Activated naive CD4-positive, alpha-beta T cell treated with anti-CD3 and anti-CD28 coated beads, Interleukin-2, amount 50 U/mL, for 24 hours (primary cell): ENCODE measurements around the gene CACNA2D3.

ENCODE experiments used
- H3K27ac Mint-ChIP-seq: one replicate; pipeline ENCODE4 v1.8.0; 2021; ENCODE audit warnings: mild to moderate bottlenecking, mixed read lengths
- H3K27me3 Mint-ChIP-seq: one replicate; pipeline ENCODE4 v1.8.0; 2021; ENCODE audit warnings: mixed read lengths
- H3K36me3 Mint-ChIP-seq: one replicate; pipeline ENCODE4 v1.8.0; 2021; ENCODE audit warnings: mixed read lengths
- H3K4me1 Mint-ChIP-seq: one replicate; pipeline ENCODE4 v1.8.0; 2021; ENCODE audit warnings: mixed read lengths
- H3K4me3 Mint-ChIP-seq: one replicate; pipeline ENCODE4 v1.8.0; 2021; ENCODE audit warnings: mild to moderate bottlenecking, mixed read lengths
- H3K9me3 Mint-ChIP-seq: one replicate; pipeline ENCODE4 v1.8.0; 2021; ENCODE audit warnings: mixed read lengths

The CACNA2D3 gene

DNA sequence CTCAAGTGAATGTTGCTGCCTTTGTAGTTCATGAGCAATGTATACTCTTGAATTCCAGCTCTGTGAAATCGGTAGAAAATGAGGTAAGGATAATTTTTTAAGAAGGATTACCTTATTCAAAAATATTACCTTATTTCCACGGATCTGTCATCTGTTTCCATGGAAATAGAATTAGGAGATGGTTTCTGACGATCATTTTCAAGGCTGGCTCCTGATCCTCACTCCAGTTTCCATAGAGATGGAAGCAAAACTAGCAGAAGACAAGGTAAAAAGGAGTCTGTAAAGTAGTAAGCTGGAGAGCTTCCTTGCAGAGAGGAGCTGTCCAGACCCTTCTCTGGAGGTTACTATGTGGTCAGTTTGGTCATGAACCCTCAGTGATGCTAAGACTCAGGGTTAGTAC is 55.5 kb downstream of the CACNA2D3 start:
- Mint-ChIP-seq H3K4me1 (no peaks in the 10 kb centered on the region), H3K27me3 (peaks cover 1% of the 10 kb centered on the region), H3K9me3 (peaks cover 4% of the 10 kb centered on the region), H3K36me3 (no peaks in the 10 kb centered on the region), H3K27ac (no peak overlapping the region), H3K4me3 (no peak overlapping the region)

- Mint-ChIP-seq H3K9me3 (peaks cover 4% of the 10 kb centered on the region), H3K27ac (no peak overlapping the region), H3K4me3 (no peak overlapping the region), H3K4me1 (no peaks in the 10 kb centered on the region), H3K27me3 (peaks cover 1% of the 10 kb centered on the region), H3K36me3 (no peaks in the 10 kb centered on the region)
These were observed 56.0 kb downstream of the CACNA2D3 start for GRCh38 chr3:54178376-54178775.

GRCh38 chr3:54180921-54181320 is 58.6 kb downstream of the CACNA2D3 start:
- H3K4me1 Mint-ChIP-seq: no peaks in the 10 kb centered on the region
- no peaks in the 10 kb centered on the region for H3K36me3 Mint-ChIP-seq
- H3K27ac Mint-ChIP-seq: no peak overlapping the region
- H3K9me3 Mint-ChIP-seq: peaks cover 4% of the 10 kb centered on the region
- peaks cover 1% of the 10 kb centered on the region for H3K27me3 Mint-ChIP-seq
- no peak overlapping the region for H3K4me3 Mint-ChIP-seq

DNA sequence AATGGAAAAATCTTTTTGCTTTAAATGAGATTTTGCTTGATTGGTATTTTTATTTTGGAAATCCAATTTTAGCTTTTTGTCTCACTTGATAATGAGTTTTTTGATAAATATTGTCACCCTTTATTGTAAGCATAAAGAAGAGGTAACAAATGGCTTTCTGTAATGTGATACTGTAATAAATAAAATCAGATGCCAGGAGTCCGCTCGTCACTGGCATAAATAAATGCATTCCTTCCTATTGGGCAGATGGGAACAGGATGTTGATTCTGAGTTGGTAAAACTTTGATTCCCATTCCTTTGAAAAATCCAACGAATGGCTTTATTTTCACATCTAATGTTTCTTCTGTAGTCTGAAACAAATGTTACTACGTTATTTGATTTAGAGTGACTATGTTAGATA is 59.9 kb downstream of the CACNA2D3 start:
- H3K27ac Mint-ChIP-seq: no peak overlapping the region
- H3K4me1 Mint-ChIP-seq: no peaks in the 10 kb centered on the region
- no peak overlapping the region for H3K4me3 Mint-ChIP-seq
- no peaks in the 10 kb centered on the region for H3K36me3 Mint-ChIP-seq
- H3K9me3 Mint-ChIP-seq: peaks cover 5% of the 10 kb centered on the region
- H3K27me3 Mint-ChIP-seq: peaks cover 1% of the 10 kb centered on the region

- Mint-ChIP-seq H3K9me3 (peaks cover 12% of the 10 kb centered on the region), H3K27ac (no peak overlapping the region), H3K4me3 (no peak overlapping the region), H3K4me1 (no peaks in the 10 kb centered on the region), H3K27me3 (no peaks in the 10 kb centered on the region), H3K36me3 (no peaks in the 10 kb centered on the region)
These were observed 63.4 kb downstream of the CACNA2D3 start for GRCh38 chr3:54185740-54186139.

- H3K4me3 Mint-ChIP-seq: no peak overlapping the region
- no peaks in the 10 kb centered on the region for H3K4me1 Mint-ChIP-seq
- H3K27me3 Mint-ChIP-seq: no peaks in the 10 kb centered on the region
- H3K9me3 Mint-ChIP-seq: peaks cover 12% of the 10 kb centered on the region
- H3K36me3 Mint-ChIP-seq: no peaks in the 10 kb centered on the region
- H3K27ac Mint-ChIP-seq: no peak overlapping the region
These were observed 65.9 kb downstream of the CACNA2D3 start for GRCh38 chr3:54188176-54188791.

GRCh38 chr3:54191220-54191619 is 68.9 kb downstream of the CACNA2D3 start:
- Mint-ChIP-seq H3K27me3 (no peaks in the 10 kb centered on the region), H3K4me3 (no peak overlapping the region), H3K36me3 (no peaks in the 10 kb centered on the region), H3K27ac (no peak overlapping the region), H3K9me3 (peaks cover 12% of the 10 kb centered on the region), H3K4me1 (no peaks in the 10 kb centered on the region)

- H3K36me3 Mint-ChIP-seq: no peaks in the 10 kb centered on the region
- no peaks in the 10 kb centered on the region for H3K27me3 Mint-ChIP-seq
- H3K9me3 Mint-ChIP-seq: peaks cover 12% of the 10 kb centered on the region
- no peak overlapping the region for H3K4me3 Mint-ChIP-seq
- H3K4me1 Mint-ChIP-seq: no peaks in the 10 kb centered on the region
- no peak overlapping the region for H3K27ac Mint-ChIP-seq
These were observed 69.7 kb downstream of the CACNA2D3 start for GRCh38 chr3:54192026-54192425.

DNA sequence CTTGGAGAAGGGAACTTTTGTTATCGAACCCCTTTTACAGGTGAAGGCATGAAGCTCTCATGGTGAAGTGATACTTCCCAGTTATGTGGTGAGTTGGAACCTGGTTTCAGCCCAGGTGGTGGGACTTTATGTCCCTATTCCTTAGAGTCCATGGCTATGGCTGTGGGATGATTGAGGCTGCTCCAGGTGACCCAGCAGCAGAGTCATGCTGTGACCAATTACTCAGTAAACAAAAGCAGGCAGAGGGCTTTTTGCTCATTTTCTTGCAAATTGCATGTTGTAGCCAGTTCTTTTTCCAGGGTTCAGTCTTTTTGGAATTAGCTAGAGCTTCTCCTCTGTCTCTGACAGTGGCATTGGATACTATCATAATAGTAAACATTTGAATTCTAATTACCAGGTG is 70.7 kb downstream of the CACNA2D3 start:
- Mint-ChIP-seq H3K27me3 (no peaks in the 10 kb centered on the region), H3K9me3 (peaks cover 2% of the 10 kb centered on the region), H3K27ac (no peak overlapping the region), H3K4me1 (no peaks in the 10 kb centered on the region), H3K36me3 (no peaks in the 10 kb centered on the region), H3K4me3 (no peak overlapping the region)

- no peak overlapping the region for H3K27ac Mint-ChIP-seq
- no peaks in the 10 kb centered on the region for H3K9me3 Mint-ChIP-seq
- no peak overlapping the region for H3K4me3 Mint-ChIP-seq
- H3K36me3 Mint-ChIP-seq: no peaks in the 10 kb centered on the region
- H3K4me1 Mint-ChIP-seq: no peaks in the 10 kb centered on the region
- no peaks in the 10 kb centered on the region for H3K27me3 Mint-ChIP-seq
These were observed 74.1 kb downstream of the CACNA2D3 start for GRCh38 chr3:54196360-54196991.

GRCh38 chr3:54197509-54197908 is 75.2 kb downstream of the CACNA2D3 start:
- Mint-ChIP-seq H3K4me3 (no peak overlapping the region), H3K4me1 (no peaks in the 10 kb centered on the region), H3K36me3 (no peaks in the 10 kb centered on the region), H3K27ac (no peak overlapping the region), H3K9me3 (no peaks in the 10 kb centered on the region), H3K27me3 (peaks cover 2% of the 10 kb centered on the region)

DNA sequence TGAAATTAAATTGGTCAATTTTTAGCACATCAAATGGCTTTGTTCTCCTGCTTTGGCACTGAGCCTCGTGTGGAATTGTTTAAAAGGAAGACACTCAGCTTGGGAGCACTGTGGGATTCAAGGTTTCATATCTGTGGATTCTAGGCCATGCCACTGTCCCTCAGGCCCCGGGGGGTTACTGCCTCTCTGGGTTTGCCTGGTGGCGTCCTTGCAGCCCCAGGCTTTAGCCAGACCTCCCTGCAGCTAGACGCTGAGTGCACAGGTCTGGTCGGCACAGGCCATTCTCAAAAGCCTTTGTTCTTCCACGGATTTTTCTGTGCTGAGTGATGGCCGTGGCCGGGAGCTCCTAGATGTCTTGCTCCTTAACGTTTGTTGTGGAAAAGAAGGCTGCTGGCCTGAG is 76.2 kb downstream of the CACNA2D3 start:
- Mint-ChIP-seq H3K36me3 (no peaks in the 10 kb centered on the region), H3K4me1 (no peaks in the 10 kb centered on the region), H3K9me3 (no peaks in the 10 kb centered on the region), H3K27me3 (peaks cover 2% of the 10 kb centered on the region), H3K4me3 (no peak overlapping the region), H3K27ac (no peak overlapping the region)

DNA sequence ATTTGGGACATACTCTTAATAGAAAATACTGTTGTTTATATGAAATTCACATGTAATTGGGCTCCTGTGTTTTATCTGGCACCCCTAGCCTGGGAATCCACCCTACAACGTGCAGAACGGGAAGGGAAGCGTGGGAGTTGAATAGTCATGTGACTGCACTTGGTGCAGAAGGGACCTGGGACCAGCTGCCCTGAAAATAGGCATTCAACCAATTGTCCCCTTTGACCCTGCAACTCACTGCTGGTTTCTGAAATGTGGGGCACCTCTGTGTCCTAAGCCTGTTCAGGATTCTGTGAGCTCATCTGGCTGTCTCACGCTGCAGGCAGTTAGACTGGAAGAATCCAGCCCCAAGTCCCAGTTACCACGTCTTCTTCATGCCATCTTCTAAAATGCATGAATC is 79.7 kb downstream of the CACNA2D3 start:
- peaks cover 2% of the 10 kb centered on the region for H3K27me3 Mint-ChIP-seq

GRCh38 chr3:54202651-54203248 is 80.4 kb downstream of the CACNA2D3 start:
- no peaks in the 10 kb centered on the region for H3K4me1 Mint-ChIP-seq
- H3K36me3 Mint-ChIP-seq: no peaks in the 10 kb centered on the region
- peaks cover 2% of the 10 kb centered on the region for H3K27me3 Mint-ChIP-seq
- no peaks in the 10 kb centered on the region for H3K9me3 Mint-ChIP-seq
- H3K4me3 Mint-ChIP-seq: no peak overlapping the region
- no peak overlapping the region for H3K27ac Mint-ChIP-seq

More for the DNA sequence above, 79.7 kb downstream of the CACNA2D3 start:
- H3K4me3 Mint-ChIP-seq: no peak overlapping the region
- H3K27ac Mint-ChIP-seq: no peak overlapping the region
- no peaks in the 10 kb centered on the region for H3K36me3 Mint-ChIP-seq
- no peaks in the 10 kb centered on the region for H3K9me3 Mint-ChIP-seq
- no peaks in the 10 kb centered on the region for H3K4me1 Mint-ChIP-seq

GRCh38 chr3:54206874-54207273 is 84.5 kb downstream of the CACNA2D3 start:
- Mint-ChIP-seq H3K9me3 (peaks cover 9% of the 10 kb centered on the region), H3K36me3 (no peaks in the 10 kb centered on the region), H3K4me1 (no peaks in the 10 kb centered on the region), H3K4me3 (no peak overlapping the region), H3K27ac (no peak overlapping the region), H3K27me3 (peaks cover 2% of the 10 kb centered on the region)

- peaks cover 14% of the 10 kb centered on the region for H3K9me3 Mint-ChIP-seq
- no peak overlapping the region for H3K4me3 Mint-ChIP-seq
- H3K27ac Mint-ChIP-seq: no peak overlapping the region
- H3K36me3 Mint-ChIP-seq: no peaks in the 10 kb centered on the region
- H3K27me3 Mint-ChIP-seq: no peaks in the 10 kb centered on the region
- no peaks in the 10 kb centered on the region for H3K4me1 Mint-ChIP-seq
These were observed 88.7 kb downstream of the CACNA2D3 start for GRCh38 chr3:54211097-54211496.
